GM21723 (cell line): ENCODE measurements around the gene KCNAB1.

Experiments
- ATAC-seq: cut with Tn5 transposase; IDR thresholded peaks from one replicate; pipeline ENCODE4 v1.9.1; 2021; ENCODE audit warnings: mild to moderate bottlenecking, moderate library complexity; ENCODE audit not compliant: unreplicated experiment

KCNAB1 gene

DNA sequence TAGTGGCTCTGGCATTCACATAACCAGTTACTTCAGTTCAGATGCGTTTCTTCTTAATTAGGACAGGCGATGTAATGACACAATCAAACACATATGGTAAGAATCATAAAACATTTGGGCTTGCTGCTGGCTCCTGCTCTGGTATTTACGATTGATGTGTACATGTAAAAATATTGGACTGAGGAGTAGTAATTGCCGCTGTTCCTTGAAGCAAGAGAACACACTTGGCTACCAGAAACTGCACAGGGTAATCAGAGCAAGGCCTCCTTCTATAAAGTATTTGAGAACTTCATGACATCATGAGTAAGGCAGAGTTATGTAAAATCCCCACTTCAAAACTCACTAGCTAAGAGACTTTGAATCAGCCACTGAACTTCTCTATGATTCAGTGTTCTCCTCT, 276.5 kb downstream of the KCNAB1 start:
- no peak for ATAC-seq

DNA sequence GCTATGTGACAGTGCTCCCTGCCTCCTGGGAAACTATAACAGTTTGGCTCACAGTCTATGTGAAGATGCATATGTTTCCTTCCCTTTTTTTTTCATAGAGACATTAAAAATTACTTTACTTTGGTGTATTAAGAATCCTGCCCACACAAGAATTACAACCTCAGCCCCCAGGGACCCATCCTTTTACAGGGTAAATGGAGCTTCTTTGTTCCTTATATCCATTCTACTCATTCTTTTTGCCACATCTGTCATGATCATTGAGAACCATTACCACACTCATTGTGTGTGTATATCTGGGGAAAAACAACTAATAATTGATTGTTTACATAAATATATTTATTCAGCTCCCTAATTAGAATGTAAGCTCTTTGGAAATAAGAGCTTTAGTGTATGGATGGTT, 277.2 kb downstream of the KCNAB1 start:
- ATAC-seq = no peak

DNA sequence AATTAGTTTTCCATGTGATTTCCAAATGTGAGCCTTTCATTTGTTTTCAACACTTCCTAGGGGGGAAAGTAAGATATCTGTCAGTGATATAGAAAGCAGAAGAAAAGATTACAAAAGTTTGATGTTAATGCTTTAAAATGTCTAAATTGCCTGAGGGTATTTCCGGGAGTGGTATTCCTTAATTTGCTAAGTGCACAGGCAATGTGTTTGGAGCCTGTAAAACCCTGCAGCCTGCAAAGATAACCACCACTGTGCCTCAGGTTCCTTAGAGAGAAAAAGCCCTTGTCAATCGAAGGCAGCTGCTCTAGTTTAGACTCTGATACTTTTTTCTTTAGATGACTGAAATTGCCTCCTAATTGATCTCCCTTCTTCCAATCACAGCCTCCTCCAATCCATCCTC, 279.7 kb downstream of the KCNAB1 start:
- ATAC-seq = no peak

DNA sequence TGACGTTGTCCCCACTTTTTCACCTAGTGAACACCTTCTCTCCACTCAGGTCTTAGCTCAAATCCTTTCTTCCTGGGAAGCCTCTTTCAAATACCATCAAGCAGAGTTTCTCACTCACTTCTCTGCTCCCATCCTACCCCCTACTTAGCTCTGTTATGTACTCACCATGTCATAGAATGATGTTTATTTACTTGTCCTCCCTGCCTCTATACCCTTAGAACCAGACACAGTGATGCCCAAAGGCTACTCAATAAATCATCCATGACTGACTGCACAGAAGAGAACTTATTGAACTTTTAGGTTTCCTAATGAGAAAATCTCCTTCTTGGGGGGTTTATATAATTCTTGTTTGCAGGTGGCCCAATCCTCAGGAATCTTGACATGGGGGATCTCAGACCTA, 280.4 kb downstream of the KCNAB1 start:
- ATAC-seq = no peak

DNA sequence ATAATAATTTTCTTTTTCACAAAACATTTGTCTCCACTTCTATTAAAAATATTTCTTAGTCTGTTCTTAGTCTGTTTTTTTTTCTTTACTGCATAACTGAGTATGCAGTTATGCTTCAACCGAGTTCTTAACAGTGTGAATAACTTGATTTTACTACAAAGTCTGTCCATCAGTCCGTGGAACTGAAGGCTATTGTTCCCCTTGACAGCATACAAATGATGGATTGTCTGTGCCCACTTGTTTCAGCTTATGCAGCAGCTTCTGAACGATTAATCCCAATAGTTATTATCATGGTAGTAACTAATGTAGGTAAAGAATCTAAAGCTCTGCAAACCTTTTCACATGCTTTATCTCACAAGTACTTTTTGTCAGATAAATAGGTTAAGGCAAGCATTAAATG, 283.8 kb downstream of the KCNAB1 start:
- ATAC-seq = no peak

DNA sequence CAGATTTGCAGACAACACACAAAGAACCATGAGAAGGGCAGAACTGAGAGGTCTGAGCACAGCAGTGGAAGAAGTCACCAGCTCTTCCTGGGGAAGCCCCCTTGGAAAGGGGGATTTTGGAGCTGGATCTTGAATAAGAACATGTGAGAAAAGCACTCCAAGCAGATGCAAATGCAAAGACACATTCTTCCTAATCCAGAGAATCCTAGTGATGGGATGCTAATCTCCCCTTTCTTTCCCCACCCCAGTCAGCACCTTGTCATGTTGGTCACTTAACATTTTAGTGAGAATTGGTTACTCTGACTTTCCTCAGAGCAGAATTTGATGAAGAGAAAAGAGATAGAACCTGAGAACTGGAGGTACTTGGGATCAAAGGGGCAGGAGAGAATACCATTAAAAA, 286.0 kb downstream of the KCNAB1 start:
- no peak for ATAC-seq

DNA sequence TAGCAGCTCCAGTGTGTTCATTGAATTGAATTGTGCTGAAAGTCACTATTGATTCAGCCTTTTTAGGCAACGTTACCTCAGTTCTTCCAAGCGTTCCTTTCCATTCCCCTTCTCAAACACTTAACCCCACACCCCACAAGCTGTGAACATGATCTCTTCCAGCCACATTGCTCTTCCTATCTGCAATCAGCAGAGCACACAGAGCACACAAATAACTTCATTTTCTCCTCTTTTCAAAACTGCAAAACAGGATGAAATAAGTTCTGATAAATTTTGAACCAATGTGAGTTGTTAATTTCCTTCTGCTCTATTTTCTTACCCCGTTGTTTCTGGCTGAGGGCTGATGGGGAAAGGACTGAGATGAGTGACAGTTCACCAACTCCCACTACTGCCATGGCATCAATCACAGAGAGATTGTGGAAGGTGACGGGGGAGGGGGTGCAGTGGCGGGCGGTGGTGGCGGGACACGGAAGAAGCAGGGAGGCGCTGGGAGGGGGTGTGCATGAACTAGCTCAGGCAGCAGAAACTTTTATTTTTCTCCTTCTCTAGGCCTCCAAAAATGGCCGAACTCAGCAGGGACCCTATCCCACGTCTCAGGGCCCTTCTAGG, 287.3 kb downstream of the KCNAB1 start:
- ATAC-seq = no peak

DNA sequence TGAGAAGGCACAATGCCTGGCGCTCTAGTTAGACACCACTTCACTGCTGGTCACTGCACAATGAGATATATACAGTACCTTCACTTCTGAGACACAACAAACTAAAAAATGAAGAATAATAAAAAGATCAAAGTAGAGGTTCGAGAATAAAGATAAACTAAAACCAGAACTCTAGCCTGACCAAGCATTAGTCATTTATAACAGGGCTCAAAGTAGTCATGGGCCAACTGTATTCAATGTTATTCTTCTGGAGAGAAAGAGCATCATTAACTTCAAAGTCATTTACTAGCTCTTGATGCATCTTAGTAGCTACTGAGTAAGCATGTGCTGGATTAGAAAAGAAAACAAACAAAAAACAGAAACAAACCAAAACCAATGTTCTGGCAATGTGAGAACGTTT, 289.3 kb downstream of the KCNAB1 start:
- ATAC-seq = no peak

DNA sequence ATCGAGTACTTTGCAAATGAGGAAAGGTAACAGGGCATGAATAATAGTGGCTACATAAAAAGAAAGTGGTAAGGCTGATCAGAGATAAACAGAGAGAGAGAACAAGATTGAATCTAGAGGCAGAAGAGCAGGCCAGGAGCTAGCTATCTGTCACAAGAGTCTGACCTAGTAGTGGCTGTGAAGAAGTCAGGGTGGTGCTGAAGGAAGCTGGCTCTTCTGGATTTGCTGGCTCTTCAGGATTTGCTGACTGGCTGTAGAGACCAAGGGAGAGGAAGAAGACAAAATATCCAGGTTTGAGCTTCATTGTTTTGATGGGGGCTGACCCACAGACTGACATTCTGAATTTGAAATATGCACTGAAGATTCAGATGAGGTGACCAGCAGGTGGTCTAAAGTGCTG, 292.2 kb downstream of the KCNAB1 start:
- ATAC-seq = no peak

DNA sequence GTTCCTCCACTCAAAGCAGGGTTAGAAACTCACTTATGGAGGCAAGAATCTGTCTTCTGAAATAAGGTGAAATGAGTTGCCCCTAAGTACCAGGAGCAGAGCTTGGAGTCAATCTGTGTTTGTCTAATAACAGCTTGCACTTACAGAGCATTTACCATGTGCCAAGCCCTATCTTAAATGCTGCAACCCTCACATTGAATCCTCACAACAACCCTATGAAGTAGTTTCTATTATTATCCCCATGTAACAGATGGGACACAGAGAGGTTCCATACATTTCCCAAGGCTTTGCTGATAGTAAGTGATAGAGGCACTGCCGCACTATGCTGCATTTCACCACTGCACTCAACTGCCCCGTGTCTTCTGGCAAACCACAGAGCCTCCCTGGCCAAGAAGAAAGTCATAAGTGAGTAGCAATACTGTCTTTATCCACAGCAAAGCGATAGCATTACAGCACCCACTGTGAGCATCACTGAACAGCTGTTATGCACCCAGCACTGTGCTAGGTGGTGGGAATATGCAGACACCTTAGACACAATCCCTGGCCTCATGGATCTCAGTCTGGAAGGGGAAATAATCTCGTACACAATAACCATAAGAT, 293.0 kb downstream of the KCNAB1 start:
- ATAC-seq = no peak

DNA sequence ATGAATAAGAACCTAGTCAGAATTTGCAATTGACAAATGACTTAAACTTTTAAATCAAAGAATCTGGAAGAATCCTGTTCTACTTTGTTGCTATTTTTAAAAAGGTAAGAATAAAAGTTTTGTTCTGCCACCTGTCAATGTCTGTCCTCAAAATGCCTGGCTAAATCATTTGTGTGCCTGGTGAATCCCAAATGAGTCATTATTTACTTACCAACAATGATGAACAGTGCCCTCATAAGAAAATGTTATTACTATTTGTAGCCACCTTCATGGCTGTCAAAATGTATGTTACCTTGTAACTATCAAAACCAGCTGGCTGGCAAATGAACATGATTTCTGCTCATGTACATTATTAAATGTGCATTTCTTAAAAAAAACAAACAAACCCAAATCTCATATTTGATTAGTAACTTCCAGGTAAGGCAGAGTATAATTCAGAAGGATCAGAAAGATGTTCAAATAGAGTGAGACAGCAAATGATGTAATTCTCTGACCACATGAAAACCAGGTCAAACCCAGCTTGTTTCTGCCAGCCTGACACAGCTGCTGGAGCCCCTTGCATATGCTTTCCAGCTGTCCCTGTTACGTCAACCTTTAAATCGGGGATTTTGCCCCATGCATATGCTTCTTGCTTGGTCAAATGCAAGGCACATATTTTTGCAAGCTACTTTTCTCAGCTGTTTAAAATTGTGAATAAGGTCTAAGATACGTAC, 296.6 kb downstream of the KCNAB1 start:
- ATAC-seq = no peak

DNA sequence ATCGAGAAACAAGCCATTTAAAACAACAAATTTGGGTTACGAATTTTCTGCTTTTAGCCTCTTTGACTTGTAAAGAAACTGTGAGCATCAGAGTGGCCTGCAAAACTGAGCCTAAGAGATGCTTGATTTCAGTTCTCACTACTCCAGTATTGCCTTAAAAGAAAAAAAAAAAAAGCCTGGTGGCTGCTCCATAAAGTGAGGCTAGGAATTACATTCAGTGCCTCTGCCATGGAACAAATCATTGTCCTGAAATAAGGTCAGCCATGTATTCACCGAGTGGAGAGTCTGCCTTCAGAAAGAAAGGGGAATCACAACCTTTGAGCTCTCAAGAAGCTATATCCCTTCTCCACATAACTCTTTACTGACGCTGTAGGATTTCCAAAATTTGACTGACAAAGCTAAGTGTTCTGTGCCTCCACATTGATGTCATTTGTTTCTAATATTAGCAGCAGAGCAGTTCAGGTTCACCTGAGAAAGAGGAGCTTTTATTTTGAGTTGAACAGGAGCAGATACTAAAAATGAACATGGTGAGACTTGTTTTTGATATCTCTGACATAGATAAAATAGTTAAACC, 297.3 kb downstream of the KCNAB1 start:
- ATAC-seq = no peak

DNA sequence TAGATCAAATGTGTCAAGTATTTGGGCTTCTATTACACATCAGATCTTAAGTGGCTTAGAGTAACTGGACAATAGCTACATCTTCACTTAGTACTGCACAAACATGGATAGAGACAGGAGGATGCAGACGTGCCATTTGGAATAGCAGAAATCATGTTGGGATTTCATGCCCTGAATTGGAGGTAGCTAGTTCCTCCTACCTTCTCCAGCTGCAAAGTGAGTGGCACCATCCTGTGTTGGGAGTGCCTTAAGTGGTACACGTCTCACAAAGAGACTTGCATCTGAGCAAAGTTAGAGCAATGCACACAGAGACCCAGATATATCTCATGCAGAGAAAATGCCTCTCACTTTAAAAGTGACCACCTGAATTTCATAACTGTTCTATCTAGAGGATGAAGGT, 298.1 kb downstream of the KCNAB1 start:
- no peak for ATAC-seq

DNA sequence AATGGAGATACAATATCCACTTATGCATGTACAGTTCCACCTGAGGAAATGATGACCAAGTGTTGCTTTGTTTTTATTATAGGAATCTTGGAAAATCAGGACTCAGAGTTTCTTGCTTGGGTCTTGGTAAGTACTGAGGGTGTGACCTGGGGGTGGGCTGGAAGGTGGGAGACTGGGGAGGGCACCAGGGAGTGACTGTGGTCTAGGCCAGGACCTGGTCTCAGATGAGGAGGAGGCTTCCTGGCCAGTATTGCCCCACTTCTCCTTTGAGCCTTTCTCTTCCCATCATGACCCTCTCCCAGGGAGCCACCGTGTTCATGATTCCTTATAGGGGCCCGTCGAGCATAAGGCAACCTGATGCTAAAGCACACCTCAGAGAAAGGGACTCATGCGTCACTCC, 301.2 kb downstream of the KCNAB1 start:
- ATAC-seq = no peak

DNA sequence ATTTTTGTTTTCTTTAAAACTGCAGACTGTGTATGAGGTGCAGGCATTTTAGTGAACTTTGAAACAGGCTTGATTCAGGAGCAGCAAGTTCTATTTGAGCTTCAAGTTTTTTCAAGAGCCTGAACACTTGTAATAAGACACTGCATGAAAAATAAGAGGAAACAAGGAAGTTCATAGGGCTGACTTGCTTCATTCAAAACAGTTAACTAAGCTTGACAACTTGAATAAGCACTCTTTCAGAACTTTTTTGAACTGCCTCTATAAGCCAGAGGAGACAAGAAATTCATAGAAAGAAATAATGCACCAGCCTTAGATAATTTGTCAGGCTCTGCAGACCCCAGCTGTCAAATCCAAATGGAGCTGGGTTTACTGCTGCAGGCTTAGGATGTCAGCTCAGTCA, 304.4 kb downstream of the KCNAB1 start:
- no peak for ATAC-seq

DNA sequence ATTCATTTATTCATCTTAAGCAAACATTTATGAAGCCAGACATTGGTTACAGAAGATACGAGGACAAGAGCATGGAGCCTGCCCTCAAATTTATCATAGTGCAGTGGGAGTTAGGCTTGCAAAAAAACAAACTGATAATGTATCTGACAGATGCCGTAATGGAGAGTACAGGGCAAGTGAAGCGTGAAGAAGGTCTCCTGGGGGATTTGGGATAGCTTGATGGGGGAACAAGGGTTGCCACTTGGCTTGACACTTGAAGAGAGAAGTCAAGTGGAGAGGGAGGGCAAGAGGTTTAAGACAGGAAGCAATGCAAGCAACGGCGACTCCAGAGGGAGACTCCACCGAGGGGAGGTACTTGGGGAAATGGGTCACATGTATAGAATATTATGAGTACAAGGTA, 305.3 kb downstream of the KCNAB1 start:
- no peak for ATAC-seq

DNA sequence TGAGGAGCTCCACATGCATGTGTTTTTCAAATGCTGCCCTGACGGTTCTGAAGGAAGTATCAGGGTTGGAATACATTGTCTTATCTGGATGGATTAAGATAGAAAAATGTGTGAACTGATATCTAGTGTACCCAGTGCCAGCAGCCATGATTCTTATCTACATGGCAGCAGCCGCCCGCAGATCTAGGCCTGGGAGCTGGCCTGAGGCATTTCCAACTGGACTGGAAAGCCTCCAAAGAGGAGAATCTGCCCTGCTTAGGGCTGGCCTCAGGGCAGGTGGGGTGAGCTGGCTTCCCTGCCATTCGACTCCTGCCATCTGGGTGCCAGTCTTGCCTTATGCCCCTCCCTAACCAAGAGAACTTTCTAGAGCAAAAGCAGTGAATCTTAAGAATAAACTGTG, 308.7 kb downstream of the KCNAB1 start:
- ATAC-seq = no peak

DNA sequence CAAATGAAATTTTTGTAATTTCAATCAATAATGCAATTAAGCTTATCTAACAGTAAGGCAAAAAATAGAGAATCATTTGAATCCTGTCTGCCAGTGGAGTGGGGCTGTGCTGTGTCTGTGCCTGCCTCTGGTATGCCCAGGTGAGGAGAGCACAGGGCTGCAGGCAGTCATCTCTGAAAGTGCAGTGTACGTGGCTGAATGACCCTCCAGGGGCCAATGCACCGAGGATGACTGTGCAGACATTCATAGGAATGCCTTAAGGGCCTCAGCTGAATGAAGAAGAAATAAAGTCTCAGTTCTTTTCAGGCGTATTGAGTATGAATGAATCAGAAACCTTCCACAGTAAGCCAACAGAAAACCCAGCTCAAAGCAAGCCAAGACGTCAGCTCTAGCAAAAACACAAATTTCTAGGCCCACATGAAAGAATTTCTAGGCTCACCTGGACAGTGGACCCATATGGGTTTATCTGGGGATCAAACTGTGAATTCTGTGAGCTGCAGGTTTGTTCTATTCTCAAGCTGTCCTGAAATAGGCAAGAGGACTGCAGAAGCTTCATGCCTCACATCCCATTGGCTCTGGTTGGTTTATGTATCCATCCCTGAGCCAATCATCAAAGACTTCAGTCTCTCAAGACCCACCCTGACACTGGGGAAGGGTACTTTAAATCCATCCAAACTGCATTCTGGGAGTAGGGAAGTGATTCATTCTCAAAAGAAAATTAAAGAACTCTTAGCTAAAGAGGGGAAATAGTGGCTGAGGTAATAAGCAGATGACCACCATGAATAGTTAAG, 311.2 kb downstream of the KCNAB1 start:
- ATAC-seq = no peak

DNA sequence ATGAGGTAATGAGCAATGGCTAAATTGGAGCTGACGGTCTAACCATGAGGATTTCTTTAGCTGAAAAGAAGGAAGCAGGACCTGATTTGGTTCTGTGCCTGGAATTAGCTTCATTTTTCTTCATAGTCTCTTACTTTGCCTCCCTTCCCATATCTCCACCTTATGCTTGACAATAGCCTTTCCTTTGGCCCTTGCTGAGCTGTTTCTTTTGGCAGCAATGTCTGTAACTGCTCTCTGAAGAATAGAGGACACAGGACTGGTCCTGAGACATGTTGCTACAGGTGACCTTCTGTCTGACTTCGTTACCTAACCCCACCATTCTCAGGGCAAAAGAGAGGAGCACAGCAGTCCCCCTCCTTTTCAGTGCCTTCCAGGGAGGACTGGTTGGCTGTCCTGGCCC, 312.2 kb downstream of the KCNAB1 start:
- no peak for ATAC-seq

DNA sequence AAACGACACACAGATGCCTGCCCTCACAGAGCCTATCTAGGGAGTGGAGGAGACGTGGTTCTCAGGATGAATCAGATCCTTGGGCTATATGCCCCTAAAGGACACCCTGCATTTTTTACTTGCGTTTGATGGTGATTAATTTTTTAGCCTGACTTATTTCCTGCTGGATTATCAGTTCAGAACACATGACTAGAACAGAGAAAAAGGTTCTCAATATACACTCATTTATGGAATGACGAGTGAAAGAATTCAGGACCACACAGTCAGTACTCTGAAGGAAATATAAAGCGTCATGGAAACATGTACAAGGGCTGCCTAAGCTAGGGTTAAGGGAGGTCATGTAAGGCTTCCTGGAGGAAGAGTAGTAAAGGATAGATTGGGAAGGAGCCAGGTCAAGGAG, 312.8 kb downstream of the KCNAB1 start:
- no peak for ATAC-seq

DNA sequence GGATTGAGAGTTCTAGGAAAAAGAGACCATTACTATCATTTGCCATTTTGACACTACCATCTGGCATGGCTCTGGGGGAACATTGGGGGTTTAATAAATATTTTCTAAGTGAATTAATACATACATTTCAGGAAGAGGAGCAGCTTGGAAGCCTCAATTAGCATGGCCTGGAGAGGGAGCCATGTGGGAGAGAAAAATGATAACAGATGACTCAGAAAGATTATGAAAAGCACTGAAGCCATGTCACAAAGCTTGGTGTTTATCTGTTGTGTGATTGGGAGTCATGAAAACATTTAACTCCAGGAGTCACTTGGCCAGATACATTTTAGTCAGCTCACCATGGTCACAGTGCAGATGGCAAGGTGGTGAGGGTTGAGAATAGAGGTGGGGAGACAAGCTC, 313.5 kb downstream of the KCNAB1 start:
- no peak for ATAC-seq

DNA sequence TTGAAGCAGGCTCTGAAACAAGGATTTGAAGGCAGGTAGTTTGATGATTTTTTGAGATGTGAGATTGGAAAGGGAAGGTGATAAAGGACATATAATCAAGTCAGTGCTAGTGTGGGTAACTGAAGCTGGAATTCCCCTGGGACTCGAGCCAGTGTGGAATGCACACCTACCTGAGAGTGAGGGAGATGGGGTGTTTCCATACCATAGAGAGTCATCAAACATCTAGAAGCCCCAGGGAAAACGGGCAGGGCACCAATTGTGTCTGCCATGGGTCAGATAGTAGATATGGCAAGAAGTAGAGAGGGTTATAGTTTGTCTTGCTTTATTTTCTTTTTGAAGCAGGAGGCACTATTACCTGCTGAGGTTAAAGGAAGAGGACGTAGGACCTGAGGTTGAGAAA, 314.5 kb downstream of the KCNAB1 start:
- ATAC-seq = no peak
